HG02981 (cell line): ENCODE results near the gene ESPN.

Experiments
- ATAC-seq: cut with Tn5 transposase; IDR thresholded peaks from one replicate; pipeline ENCODE4 v1.9.1; 2021; ENCODE audit warnings: mild to moderate bottlenecking, moderate library complexity; ENCODE audit not compliant: unreplicated experiment

The ESPN gene

GRCh38 chr1:6463120-6463412 is 38.5 kb downstream of the ESPN start:
- no peak for ATAC-seq

- no peak for ATAC-seq
These were observed 39.9 kb downstream of the ESPN start for GRCh38 chr1:6464514-6464836.

- no peak for ATAC-seq
These were observed 40.3 kb downstream of the ESPN start for GRCh38 chr1:6464915-6465314.

GRCh38 chr1:6465461-6466005 is 41.0 kb downstream of the ESPN start:
- no peak for ATAC-seq

DNA sequence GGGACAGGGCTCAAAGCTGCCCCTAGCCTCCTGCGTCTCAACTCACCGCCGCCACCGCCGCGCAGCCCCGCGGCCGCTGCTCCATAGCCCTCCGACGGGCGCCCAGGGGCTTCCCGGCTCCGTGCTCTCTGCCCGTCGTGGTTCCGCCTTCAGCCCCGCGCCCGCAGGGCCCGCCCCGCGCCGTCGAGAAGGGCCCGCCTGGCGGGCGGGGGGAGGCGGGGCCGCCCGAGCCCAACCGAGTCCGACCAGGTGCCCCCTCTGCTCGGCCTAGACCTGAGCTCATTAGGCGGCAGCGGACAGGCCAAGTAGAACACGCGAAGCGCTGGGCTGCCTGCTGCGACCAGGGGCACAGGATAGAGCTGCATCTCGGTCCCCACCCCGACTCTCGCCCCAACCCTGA is 41.4 kb downstream of the ESPN start, which contains the start of gene TNFRSF25:
Gene TNFRSF25 (minus strand): TSS at position 151 of the 400 bp plus-strand sequence. CDS start 66 bp downstream, at position 85.
- no peak for ATAC-seq

DNA sequence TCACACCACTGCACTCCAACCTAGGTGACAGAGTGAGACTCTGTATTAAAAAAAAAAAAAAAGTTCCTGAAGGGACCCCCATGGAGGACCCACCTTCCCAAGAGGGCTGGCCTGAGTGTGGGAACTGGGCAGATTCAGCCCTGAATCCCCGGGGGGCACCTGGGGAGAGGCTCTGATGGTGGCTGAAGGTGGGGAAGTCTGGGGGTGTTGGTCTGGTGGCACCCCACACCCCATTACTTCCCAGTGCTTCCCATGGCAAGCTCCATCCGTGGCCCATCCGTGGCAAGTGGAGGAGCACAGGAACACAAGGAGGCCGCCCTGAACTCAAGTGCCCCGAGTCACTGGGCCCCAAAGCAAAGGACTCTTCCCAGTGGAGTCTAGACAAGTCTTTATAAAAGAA is 42.2 kb downstream of the ESPN start:
- no peak for ATAC-seq

- ATAC-seq = no peak
These were observed 42.6 kb downstream of the ESPN start for GRCh38 chr1:6467224-6467623.

GRCh38 chr1:6467744-6468688 is 43.4 kb downstream of the ESPN start:
- no peak for ATAC-seq

GRCh38 chr1:6468729-6469461 is 44.3 kb downstream of the ESPN start:
- no peak for ATAC-seq

DNA sequence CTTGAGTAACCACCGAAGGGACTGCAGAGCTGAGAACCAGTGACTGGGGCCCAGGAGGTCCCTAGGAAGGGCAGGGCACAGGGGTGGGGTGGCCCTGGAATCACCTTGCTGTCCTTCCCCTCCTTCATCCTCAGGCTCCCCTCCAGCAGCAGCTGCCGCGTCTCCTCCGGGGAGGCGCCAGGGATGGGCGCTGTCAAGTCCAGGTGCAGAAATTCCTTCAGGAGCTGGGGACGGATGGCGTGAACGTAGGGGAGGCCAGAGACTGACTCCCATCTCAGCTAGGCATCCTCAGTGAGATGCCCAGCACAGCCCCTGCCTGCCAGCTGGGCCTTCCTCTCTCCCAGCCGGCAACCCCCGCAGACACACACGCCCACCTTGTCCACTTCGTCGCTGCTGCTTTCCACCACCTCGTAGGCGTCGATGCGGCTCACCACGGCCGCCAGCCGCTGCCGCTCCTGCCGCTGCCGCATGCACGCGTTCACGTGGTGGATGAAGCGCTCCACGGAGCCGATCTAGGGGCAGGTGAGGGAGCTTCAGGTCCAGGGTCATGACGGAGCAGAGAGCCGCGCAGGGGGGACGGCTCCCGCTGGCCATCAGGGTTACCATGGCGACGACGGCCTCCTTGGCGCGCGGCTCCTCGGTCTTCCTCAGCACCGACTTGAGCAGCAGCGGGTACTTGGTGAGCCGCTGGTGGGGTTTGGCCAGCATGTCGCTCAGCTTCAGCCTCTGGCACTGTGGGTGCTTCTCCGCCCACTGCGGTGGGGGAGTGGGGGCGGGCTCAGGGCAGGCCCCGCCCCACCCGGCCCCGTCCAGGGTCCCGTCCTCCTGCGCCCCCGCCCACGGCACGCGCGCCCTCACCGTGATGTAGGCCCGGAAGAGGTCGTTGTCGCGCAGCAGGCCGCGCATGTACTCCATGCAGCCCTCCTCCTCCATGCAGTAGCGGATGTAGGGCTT is 45.8 kb downstream of the ESPN start:
- no peak for ATAC-seq

DNA sequence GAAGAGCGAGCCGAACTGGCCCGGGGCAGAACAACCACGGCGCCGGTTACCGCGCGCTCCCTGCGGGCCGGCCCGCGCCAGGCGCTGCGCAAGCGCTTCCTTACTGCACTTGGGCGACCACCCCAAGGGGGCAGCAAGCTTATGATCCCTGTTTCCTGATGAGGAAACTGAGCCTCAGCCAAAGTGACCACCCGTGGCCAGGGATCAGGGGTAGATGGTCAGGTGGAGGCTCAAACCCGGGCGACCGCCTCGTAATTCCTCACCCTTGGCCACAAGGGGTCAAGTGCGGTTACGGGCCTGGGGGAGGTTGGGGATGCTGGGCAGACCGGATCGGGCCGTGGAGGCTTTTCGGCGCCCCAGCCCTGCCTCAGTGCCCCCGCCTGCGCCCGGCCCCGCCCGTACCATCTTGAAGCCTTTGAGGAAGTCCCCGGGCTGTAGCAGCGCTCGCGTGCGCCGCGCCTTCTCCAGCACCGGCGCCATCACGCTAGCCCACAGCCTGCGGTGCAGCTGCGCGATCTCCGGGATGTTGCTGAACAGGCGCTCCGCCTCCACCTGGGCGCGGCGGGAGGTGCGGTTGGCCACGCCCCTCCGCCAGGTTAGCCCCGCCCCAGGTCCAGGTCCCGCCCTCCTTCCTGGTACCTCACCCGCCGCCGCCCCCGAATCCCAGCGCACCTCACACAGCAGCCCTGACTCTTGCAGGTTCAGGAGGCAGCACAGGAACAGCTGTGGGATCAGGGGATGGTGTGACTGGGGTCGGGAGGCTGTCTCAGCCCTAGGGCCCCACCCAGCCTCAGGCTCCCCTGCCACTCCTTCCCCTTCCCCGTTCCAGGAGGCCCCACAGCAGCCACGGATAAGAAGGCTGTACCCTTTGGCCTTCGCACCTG is 46.8 kb downstream of the ESPN start:
- ATAC-seq = no peak

DNA sequence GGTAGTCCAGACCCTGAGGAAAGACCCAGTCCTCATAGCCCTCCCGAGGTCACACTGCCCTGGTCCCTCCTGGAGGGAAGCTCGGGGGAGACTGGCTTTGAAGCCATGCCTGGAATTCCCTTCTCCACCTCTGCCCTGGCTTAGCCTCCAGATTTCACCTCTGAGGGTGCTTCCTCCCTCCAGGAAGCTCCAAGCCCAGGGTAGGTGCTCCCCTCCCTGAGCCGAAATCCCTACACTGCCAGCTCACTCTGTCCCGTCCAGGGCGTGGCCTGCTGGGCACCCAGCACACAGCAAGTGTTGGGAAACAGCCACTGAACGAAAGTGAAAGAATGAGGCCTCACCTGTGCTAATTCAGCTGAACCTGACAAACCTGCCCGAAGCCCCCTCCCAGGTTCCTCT is 47.4 kb downstream of the ESPN start:
- no peak for ATAC-seq

- ATAC-seq = no peak
These were observed 47.8 kb downstream of the ESPN start for GRCh38 chr1:6472391-6472790.

DNA sequence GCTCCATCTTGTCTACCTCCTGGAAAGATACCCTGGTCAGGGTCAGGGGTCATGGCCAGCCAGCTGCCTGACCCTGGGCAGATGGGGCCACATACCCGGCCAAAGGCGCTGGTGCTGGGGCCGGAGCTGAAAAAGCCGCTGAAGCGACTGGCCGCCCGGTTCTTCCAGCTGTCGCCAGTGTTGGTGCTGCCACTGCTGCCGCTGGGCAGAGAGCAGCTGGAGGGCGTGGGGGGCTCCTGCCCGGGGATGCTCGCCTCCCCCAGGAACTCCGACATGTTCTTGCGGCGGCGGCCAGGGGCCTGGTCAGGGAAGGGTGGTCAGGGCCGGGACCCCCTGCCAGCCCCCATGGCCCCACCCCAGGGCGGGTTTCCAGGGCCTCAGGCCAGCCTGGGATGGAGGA is 48.6 kb downstream of the ESPN start:
- ATAC-seq = no peak

DNA sequence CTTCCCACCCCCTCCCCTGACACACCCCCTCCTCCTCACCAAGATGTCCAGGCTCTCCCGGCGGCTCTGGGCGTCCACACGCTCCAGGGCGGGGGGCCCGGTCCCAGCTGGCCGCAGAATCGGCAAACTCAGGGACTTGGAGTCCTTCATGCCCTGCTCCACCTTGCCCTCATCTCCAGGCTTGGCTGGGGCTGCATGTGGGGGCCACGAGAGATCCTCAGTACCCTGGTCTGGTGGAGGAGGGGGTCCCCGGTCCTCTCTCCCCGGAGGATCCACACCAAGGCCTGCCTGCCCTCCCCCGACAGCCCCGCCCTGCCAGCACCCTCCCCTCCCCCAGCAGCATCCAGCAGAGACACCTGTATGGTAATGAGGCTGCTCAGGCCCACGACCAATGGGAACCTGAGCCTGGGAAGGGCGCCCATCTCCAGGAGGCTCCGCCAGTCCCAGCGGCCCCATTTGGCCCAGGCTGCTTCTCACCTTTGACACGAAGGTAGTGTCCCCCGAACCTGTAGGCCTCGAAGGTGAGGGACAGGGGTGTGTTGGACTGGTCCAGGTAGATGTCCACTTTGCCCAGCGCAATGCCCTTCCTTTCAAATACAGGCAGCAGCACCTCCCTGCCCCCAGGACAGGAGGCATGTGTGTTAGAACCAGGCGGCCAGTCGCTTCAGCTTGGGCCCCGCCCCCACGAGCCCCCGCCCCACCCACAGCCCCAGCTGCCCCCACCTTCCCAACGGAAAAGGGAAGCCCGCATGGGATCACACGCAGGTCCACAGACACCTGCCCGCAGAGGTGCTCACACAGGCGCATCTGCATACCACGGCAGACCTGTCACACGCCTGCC is 49.6 kb downstream of the ESPN start:
- no peak for ATAC-seq

- ATAC-seq = no peak
These were observed 50.3 kb downstream of the ESPN start for GRCh38 chr1:6474815-6475282.

DNA sequence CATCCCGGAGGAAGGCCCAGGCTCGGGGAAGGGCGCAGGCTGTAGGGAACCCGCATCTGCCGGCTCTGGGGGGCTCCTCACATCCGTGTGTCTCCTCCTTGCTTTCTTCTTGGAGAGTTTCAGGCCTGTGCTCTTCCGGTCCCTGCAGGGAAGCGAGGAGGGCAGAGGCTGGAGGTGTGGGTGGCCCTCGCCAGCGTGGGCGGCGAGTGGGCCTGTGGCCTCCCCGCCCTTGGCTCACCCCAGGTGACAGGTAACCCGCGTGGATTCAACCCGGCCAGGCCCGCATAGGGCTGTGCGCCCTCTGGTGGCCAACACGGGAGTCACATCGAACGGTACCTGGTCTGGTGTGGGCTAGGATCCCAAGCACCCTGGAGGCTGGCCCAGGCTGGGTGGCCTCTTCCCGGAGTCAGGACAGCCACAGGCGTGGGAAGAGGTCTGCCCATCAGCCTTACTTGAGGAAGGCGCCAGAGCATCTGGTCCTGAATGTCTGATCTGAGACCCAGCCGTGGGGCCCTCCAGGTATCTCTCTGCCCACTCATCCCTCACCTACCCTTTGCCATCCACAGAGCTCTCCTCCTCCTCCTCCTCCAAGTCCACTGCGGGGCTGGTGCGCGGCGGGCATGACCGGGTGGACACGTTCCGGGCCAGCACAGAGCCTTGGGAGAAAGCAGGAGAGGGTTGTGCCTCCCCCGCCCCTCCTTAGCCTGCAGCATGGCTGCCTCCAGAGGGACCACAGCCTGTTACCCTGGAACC is 51.0 kb downstream of the ESPN start:
- peak; percentile 59 for ATAC-seq

DNA sequence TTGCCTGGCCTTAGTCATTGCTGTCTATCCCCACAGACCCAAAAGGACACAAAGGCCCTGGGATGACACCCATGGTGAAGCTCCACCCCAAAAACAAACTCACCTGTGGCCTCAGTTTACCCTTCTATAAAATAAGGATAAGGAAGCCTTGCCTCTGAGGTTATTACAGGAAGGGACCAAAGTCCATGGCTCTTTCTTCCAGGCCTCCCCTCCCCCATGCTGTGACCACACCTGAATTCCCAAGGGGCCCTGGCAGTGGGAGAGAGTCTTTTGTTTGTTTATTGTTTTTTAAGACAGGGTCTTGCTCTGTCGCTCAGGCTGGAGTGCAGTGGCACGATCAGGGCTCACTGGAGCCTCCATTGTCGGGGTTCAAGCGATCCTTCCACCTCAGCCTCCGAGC is 51.9 kb downstream of the ESPN start:
- no peak for ATAC-seq
